DND-41 (cell line): ENCODE measurements around the gene MAPKBP1.

Experiments
- EZH2 ChIP-seq: IDR thresholded peaks from 3 replicates; pipeline ENCODE4 v1.6.1; 2012; ENCODE audit warnings: borderline replicate concordance, low read depth, mild to moderate bottlenecking, moderate library complexity, low read length, inconsistent platforms; ENCODE audit not compliant: severe bottlenecking
- TF ChIP-seq, protein P1 (sequence below): IDR thresholded peaks from 2 replicates; pipeline ENCODE4 v1.5.1; 2012; ENCODE audit warnings: borderline replicate concordance, low read length, moderate library complexity, mild to moderate bottlenecking; ENCODE audit not compliant: poor library complexity, severe bottlenecking; ENCODE audit errors: extremely low read depth

DNA sequence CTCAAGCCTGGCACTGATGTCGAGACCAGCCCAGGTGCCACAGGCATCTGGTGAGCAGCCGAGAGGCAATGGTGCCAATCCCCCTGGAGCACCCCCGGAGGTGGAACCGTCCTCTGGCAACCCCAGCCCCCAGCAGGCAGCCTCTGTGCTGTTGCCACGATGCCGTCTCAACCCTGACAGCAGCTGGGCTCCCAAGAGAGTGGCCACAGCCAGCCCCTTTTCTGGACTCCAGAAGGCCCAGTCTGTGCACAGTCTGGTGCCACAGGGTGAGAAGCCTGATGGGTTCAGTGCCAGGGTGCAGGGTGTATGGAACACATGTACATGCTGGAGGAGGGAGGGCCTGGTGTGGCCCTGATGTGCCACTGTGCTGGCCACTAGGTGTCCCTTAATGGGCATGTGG is 48.7 kb downstream of the MAPKBP1 start:
- TF ChIP-seq, protein P1, sequence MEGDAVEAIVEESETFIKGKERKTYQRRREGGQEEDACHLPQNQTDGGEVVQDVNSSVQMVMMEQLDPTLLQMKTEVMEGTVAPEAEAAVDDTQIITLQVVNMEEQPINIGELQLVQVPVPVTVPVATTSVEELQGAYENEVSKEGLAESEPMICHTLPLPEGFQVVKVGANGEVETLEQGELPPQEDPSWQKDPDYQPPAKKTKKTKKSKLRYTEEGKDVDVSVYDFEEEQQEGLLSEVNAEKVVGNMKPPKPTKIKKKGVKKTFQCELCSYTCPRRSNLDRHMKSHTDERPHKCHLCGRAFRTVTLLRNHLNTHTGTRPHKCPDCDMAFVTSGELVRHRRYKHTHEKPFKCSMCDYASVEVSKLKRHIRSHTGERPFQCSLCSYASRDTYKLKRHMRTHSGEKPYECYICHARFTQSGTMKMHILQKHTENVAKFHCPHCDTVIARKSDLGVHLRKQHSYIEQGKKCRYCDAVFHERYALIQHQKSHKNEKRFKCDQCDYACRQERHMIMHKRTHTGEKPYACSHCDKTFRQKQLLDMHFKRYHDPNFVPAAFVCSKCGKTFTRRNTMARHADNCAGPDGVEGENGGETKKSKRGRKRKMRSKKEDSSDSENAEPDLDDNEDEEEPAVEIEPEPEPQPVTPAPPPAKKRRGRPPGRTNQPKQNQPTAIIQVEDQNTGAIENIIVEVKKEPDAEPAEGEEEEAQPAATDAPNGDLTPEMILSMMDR, result no peak
- no peak for TF ChIP-seq EZH2
